HG02870 (cell line): ENCODE results near the gene CIITA.
"Not testable (repeated sequence)": the region's sequence is repeated elsewhere in the genome, so short reads cannot be mapped to it uniquely, and the experiment has no call there.

Experiments used
- ATAC-seq: cut with Tn5 transposase; IDR thresholded peaks from one replicate; pipeline ENCODE4 v1.9.1; 2021; ENCODE audit warnings: mild to moderate bottlenecking, moderate library complexity; ENCODE audit not compliant: unreplicated experiment

The CIITA gene

DNA sequence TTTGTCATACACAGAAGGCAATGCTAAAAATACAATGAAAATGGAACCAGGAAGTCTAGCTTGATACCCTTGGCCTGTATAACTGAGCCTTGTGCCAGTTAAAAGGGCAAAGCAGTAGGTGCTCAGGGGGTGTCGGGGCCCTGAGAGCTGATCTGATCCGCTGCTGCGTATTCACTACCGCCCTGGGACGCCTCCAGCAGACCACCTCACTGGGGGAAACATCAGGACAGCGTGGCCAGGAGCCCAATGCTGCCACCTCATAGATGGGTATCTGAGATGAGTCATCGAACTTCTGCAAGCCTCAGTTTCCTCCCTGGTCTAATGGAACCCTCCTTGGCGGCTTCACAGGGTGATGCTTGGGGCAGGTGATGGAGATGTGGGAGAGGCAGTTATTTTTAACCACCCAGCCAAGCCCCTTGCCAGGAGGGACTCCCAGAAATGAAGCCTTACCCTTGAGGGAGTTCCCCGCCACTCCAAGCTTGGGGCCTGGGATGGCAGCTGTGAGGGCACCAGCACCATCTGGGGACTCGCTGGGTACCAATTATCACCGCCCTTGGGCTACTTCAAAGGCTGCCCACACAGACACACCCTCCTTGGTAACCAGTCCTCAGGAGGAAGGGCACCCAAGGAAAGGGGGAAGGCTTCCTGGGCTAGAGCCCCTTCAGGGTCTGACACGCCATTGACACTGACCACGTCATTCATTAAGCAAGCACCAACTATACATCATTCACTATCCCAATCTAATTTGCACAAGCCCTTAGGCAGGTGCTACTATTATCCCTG, 57.5 kb downstream of the CIITA start:
- no peak for ATAC-seq

DNA sequence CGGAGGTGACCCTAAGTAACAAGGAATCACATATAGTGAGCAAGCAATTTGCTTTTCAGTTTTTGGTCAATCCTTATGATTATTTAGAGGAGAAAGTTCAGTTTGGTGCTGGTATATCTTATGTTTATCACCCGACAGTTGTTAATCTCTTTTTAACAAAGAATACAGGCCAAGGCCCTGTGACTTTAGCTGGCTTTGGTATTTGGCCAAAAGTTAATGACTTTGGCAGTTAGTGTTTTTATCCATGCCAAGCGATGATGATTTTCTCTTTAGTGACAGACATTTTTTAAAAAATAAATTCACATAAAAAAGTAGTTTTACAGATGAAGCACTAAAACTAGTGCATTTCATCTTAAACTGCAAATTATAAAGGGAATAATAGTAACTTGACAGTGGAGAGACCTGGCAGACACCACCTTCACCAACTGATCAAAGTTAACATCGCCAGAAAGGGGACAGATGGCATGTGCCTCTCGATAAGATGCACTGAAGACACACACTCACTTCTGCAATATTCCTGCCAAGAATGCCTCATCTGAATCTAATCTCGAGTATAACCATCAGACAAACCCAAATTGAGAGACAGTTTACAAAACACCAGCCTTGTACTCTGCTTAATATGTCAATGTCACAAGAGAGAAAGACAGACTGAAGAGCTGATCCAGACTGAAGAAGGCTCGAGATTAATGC, 58.4 kb downstream of the CIITA start:
- ATAC-seq = no peak

DNA sequence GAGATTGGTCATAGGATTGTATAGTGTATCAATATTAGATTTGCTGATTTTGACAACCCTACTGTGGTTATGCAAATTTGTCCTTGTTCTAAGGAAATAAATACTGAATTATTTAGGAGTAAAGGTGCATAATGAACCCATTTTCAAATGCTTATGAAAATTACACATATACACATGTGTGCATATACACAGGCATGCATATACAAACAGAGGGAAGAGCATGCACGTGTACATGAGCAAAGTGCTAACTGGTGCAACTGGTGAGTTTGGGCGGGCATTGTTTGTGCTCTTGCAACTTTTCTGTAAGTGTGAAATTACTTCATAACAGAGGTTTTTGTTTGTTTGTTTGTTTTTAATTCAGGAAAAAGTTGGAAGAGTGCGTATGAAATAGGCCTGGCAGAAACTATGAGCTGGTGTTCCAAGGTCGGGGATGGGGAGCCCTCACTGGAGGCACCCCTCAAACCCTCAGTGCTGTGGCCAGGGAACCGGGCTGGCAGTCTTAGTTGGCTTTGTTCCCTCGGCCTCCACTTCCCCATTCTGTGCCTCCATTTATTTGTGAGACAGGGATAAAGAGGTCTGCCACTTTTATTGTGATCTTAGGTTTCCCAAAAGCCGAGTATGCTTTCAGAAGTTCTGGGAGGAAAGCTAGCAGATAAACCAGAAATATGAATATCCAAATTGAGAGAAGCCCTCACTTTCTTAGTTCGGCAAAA, 59.4 kb downstream of the CIITA start:
- ATAC-seq = no peak

DNA sequence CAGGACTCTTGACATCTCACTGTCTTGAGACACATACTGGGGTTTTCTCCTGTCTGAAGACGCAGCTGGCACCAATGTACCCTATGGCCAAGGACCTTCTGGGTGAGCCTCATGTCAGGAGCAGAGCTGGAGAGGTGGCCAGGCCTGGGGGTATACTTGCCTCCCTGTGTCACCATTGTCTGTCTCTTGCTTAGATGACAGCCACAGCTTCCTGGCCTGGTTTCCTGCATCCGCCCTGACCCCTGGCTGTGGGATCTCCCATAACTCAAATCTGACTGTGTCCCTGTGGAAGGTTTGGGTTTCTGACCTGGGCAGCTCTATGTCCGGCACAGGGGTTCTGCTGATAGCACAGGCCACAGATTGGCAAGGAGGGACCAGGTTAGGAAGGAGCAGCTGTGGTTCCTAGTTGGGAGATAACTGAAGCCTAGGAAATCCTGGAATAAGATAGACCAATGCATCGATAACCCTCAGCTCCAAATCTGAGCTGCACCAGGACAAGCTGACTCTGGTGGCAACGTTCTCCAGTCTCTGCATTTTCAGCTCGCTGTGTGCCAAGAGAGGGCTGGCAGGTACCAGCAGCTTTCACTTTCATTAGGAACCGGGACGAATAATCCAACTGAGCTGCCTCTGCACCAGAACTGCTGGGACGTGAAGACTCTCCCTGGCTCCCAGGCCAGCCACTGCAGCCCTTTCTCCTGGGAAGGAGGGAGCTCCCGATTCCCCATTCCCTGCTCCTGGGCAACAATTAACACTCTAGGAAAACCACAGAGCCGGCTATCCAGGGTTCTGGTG, 60.3 kb downstream of the CIITA start:
- ATAC-seq = no peak

DNA sequence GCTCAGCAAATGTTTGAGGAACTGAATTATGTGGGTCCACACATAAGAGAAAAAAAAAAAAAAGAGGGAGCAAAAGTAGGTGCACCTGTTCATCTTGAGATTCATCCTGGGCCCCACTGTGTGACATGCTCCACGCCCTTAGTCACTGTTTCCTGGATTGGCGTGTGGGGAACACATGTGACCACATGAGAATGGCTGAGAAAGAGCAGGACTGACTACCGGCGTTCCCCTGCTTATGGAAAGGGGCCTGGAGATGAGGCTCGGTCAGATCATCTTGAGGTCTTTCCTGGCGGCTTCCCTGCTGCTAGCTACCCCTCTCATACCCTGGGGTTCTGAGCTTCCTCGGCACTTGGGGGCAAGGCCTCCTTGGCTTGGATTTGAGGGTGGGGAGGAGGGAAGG, 61.3 kb downstream of the CIITA start:
- ATAC-seq = no peak

DNA sequence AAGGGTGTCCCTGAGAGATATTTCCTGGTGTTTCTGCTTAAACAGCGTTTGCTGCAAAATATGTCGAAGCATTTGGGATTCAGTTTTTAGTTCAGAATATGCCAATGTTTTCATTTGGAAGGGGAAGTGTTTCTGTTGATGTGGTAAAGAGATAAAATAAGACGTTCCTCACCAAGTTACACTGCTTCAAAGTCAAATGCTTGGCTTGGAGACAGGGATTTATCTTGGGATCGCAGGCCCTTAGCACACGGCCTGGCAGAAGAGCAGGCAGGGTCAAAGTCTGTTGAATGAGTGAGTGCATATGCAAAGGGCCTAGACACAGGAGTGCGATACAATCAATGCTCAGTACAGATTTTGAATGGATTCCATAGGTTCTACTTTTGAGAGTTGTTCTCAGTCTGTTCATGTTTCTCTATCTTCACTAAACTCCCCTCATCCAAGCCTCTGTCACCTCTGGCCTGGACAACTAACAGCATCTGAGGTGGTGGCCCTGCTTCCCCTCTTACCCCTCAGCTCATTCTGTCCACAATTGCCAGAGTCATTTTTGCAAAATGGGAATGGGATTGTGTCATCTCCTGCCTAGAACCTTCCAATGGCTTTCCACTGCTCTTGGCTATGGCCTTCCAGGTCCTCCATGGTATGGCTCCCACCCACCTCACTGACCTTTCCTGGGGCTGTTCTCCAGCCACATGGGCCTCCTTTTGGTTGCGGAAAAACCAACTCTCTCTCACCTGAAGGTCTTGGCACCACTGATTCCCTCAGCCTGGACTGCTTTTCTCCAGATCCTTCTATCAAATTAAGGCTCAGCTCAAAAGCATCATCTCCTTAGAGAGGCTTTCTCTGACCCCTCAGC, 62.0 kb downstream of the CIITA start:
- ATAC-seq = no peak

DNA sequence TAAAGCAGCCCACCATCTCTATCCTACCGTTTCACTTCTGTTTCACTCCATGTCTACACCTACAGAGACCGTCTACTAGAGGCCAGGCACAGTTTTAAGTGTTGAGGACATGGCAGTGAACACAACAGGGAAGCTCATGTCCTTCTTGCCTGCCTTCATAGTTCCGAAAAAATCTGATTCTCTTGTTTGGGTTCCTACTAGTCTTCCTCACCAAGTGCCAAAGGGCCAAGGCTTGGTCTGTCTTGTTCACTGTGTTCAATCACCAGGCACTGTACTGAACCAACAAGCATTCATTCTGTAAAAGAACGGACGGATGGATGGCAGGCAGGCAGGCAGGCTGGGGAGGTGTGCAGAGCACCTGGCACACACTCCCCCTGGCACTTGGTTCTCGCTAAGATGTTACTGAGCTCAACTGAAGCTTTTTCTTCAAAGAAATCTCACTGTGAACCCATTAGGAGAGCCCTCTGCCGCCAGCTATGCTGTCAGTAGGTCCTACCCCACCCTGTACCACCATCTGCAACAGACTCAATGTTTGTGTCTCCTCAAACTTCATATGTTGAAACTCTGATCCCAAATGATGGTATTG, 62.7 kb downstream of the CIITA start:
- ATAC-seq = no peak

DNA sequence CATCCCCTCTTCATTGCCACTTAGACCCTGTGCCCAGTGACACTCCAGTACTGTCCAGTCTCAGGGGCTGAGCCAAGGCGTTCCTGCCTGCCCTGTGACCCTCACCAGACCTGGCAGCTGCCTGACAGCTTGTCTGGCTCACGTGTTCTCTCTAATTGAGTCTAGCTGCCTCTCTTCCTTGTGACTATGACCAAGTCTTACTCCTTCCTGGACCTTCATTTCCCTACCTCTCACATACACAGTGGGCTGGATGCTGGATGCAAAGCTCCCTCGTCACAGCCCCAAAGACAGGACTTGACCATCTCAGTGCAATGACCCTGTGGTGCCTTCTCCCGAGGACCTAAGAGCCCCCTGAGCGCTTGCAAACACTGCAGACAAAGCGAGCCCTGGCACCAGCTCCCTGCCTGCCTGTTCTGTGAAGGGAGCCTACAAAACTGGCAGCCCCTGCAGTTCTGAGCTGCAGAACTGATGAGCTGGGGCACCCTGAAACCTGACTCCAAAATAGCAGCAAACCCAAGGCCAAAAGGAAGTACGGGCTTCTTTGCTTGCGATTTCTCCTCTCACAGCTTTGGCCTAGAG, 63.6 kb downstream of the CIITA start:
- no peak for ATAC-seq

DNA sequence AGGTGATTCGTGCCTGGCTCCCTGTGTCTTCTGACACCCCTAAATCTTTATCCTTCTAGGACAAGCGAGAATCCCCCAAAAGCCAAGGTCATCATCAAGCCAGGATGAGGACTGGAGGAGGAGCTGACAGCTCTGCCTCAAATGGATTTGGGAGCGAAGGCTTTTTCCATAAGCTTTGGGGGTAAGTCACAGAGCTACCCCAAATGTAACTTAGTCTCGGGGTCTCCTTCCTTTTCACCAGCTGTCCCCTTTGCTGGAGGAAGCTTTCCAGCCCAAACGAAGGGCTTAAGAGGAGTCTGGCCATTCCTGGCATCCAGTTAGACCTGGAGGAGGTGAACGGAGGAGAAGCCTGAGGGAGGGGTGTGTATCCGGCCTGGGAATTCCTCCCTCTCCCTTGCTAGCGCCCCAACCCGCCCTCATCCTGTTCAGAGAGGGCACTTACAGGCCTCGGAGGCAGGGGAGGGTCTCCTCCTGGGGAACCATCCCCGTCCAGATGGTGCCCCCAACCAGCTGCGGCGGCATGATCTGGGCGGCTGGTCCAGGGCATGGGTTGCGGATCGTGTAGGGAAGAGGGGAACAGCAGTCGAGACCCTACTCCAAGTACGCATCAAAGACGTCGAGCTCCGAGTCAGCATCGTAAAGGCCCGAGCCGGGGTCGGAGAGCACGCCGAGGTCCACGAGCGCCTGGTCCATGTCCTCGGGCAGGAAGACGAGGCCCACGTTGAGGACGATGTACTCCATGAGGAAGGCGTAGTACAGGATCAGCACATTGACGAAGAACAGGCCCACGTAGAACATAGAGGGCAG, 64.3 kb downstream of the CIITA start:
- ATAC-seq = no peak

DNA sequence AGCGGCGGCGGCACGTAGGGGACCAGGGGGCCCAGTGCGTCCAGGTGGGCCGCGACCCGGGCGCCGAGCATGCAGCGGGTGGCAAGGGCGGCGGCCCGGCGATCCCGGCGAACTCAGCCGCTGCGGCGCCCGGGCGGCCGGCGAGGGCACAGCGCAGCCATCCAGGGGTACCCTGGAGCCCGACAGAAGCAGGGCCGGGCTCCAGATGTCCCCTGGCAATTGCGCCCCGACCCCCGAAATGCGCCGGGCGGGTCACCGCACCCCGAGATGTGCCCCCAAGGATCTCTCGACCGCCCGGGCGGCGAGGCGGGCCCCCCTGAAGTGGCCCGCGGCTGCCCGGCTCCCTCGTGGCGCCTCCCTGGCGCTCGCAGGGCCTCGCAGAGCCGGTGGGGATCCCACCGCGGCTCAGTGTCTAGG, 64.9 kb downstream of the CIITA start:
- not testable (repeated sequence) for ATAC-seq

DNA sequence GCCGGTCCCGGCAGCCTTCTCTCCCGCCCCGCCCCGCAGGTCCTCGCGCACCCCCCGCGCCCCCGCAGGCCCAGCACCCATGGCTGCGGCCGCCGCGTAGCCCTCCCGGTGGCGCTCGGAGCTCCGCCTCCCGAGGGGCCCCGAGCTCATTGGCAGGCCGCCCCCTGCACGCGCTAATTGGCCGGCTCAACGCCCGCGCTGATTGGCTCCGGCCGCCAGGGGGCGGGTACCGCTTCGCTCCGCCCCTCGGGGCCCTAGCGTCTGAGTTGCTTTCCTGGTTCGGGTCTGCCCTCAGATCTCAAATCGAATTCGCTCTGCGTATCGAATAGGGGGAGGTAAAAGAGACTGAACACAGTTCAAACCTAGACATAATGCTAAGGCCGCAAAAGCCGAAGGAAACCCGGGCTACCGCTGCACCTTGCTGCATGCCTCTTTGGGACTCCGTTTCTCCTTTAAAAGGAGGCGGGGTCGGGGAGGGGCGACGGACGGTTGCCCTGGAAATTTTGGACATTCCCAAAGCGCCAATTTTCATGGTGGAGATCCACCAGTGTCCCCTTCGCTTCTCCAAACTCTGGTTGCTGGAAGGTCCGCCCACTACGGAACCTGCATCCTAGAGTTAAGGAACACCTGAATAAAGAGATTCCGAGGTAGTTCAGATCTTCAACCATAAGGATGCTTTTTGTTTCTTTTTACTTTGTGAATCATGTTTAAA, 65.5 kb downstream of the CIITA start, which contains the start of gene DEXI:
TSS of gene DEXI (minus strand) at position 117 of the 712 bp plus-strand sequence. CDS start 463 bp downstream, outside the sequence.
- peak; percentile 52 for ATAC-seq

DNA sequence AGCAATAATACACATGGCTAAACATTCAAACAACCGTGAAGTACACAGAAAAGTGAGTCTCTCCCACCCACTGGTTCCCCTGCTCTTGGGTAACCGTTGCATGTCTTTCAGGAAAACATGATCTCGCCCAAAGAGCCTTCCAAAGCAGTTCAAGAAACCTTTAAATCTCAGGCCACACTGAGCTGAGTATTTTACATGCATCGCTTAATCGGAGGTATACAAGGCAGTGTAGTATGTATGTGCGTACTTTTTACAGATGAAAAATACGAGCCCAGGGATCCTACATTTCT, 66.0 kb downstream of the CIITA start:
- no peak for ATAC-seq

DNA sequence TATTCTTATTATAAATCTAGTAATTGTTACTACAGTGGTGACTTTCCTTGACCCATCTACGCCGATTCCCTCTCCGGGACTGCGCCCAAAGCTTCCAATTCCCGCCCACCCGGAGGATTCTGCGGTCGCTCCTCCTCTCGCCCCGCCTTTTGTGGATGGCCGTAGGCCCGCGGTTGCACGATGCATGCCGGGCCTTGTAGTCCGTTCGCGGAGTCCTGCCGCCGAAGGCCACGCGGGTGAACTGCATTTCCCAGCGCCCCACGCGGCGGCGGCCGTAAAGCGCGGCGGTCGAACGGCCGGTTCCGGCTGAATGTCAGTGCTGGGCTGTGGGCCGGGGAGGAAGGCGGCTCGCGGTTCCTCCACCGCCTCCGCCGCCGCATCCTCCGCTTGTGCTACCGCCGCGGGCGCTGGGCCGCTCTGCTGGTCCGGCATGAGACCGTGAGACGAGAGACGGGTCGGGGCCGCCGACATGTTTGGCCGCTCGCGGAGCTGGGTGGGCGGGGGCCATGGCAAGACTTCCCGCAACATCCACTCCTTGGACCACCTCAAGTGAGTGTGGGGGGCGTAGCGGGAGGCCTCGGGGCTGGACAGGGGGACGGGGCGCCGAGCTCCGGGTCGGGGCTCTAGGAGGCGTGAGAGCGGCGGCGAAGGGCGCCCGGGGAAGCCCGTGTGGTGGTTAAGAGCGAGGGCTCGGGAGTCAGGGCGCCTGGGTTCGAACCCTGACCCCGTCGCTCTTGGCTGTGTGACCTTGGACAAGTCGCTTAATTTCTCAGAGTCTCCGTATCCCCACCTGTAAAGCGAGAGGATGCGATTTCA, 67.5 kb downstream of the CIITA start, which contains the start of gene CLEC16A:
TSS of gene CLEC16A (plus strand) at position 316 of the 816 bp plus-strand sequence. CDS start at position 470, 154 bp downstream.
- peak; percentile 76 for ATAC-seq

DNA sequence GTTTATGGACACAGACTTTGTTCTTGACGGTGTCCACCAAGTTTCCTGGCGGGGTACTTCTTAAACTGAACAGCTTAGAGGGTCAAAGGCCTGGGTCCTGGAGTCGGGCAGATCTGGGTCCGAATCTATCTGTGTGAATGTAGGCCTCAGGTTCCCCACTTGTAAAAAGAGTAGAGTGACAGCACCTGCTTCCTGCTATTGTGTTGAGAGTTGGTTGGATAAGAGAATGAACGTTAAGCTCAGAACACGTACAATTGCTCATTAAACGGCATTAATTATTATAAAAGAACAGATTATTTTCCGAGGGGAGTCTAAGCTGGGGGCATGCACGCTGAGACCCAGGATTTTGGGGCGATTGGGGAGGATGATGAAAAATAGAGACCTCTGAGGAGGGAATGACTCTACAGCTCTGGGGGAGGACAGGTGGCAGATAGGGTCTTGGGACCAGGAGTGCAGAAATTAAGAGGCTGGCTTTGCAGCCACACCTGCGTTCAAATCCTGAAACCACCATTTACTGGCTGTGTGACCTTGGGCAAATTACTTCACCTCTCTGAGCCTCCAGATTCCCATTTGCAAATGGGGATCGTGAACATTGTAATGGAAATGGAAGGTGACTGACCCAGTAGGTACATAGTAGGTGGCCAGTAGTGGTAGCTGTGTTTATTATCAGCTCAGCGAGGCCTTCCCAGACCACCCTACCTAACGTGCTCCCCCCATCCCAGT, 68.2 kb downstream of the CIITA start:
- no peak for ATAC-seq

DNA sequence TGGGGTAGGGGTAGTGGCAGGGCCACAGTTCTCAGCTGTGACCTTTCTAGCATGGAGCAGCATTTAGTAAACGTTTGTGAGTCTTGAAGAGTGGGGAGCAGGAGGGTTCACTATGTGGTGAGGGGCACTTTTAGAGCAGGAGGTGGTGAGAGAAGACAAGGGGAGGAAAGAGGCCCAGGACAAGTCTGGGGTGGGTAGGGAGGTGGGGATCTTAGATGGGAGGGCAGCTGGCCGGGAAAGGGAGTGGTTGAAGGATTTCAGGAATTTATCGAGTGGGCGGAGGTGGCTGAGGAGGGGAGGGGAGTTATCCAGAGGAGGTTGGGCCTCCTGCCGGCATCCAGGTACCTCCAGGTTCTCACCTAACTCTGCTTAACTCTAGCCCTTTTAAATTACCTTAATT, 69.3 kb downstream of the CIITA start:
- no peak for ATAC-seq

DNA sequence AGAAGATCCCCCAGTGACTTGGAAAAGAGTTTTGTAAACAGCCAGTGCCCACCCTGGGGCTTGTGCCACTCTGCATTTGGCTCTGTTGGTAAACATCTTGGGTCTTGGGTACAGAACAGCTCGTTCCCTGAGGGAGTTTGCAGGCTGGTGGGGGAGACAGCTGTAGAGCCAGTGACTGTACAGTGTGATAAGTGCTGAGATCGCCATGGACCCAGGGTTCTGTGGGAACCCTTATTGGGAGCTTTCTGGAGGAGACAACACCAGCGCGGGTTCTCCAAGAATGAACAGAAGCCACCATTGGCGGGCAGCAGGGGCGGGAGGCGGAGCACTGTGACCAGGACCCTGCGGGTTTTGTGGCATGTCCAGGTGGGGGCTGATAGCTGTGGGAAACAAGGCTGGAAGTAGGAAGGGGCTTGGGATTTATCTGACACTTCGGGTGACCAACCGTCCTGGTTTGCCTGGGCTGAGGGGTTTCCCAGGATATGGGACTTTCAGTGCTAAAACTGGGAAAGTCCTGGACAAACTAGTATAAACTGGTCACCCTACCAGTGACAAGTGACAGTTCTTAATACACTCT, 70.3 kb downstream of the CIITA start:
- no peak for ATAC-seq
